RWPE1 (cell line): Measurements from ENCODE around the gene CTBP2.

ENCODE experiments used
- CTCF ChIA-PET: fragments of 350-600 bp; sonication (Branson Sonifier 250); formaldehyde crosslinking; extraction: SDS; loops from one replicate; lab custom pipeline; 2021; lab: Yijun Ruan, JAX
- POLR2A ChIA-PET: fragments of 400-600 bp; formaldehyde crosslinking; extraction: SDS; loops from one replicate; lab custom pipeline; 2020; ENCODE audit warnings: antibody characterized with exemption; ENCODE audit not compliant: low non-redundant PET; lab: Yijun Ruan, JAX
- DNase-seq: peaks from one replicate; pipeline ENCODE4 v3.0.0; 2012; ENCODE audit warnings: low spot score
- H3K27ac ChIP-seq: fragments of 450-650 bp; 2 replicates; pipeline ENCODE4 v1.5.1; 2017
- CTCF ChIP-seq: fragments of 450-650 bp; conservative IDR thresholded peaks from 2 replicates; pipeline ENCODE4 v1.5.1; 2017; ENCODE audit warnings: low read depth, mild to moderate bottlenecking

CTBP2 gene

GRCh38 chr10:125134916-125135770 lies 25.2 kb downstream of the CTBP2 start:
- ChIA-PET CTCF (interaction anchor here (1.0 kb wide), 1 partner anchor 87 kb away, joined by 3 read pairs; no protein-coding TSS in a partner anchor), POLR2A (no interaction called here)
- TF ChIP-seq CTCF, result no peak
- DNase-seq, result no peak
- H3K27ac ChIP-seq, result peak overlapping the region; percentile 34

- H3K27ac ChIP-seq, result peak overlapping the region; percentile 34
- TF ChIP-seq CTCF, result no peak
- POLR2A ChIA-PET, result no interaction called here
- CTCF ChIA-PET, result no interaction called here
- no peak for DNase-seq
These were observed 25.9 kb downstream of the CTBP2 start for GRCh38 chr10:125134483-125134848.

GRCh38 chr10:125133696-125134482 lies 26.5 kb downstream of the CTBP2 start:
- ChIA-PET CTCF (interaction anchor here (0.6 kb wide), 1 partner anchor 31 kb away, joined by 5 read pairs; no protein-coding TSS in a partner anchor), POLR2A (no interaction called here)
- H3K27ac ChIP-seq, result peak overlapping the region; percentile 35
- no peak for TF ChIP-seq CTCF
- DNase-seq, result no peak

GRCh38 chr10:125132344-125132743 lies 28.0 kb downstream of the CTBP2 start:
- DNase-seq, result no peak
- no peak for TF ChIP-seq CTCF
- H3K27ac ChIP-seq, result no peak overlapping the region
- CTCF ChIA-PET, result interaction anchor here (0.7 kb wide), 1 partner anchor 223 kb away, joined by 3 read pairs; no protein-coding TSS in a partner anchor
- POLR2A ChIA-PET, result no interaction called here

- DNase-seq, result no peak
- POLR2A ChIA-PET, result no interaction called here
- TF ChIP-seq CTCF, result no peak
- H3K27ac ChIP-seq, result 0 out of 2 replicates have a peak overlapping the region, but pooled peaks have one; percentile 13
- CTCF ChIA-PET, result no interaction called here
These were observed 29.4 kb downstream of the CTBP2 start for GRCh38 chr10:125130916-125131315.

- POLR2A ChIA-PET, result no interaction called here
- TF ChIP-seq CTCF, result no peak
- no peak for DNase-seq
- CTCF ChIA-PET, result no interaction called here
- H3K27ac ChIP-seq, result peak overlapping the region; percentile 48
These were observed 30.1 kb downstream of the CTBP2 start for GRCh38 chr10:125130260-125130659.
